Measurements from ENCODE around the gene DEFB129. TPM values are rescaled to one million over a fixed set of nuclear protein-coding genes. Genes with fewer than 3 reads are reported as not detected.
"Not testable (repeated sequence)": the region's sequence is repeated elsewhere in the genome, so short reads cannot be mapped to it uniquely, and the experiment has no call there.

DEFB129 gene
- total RNA-seq (2014; rRNA removed; shearing (Covaris generic)): 1.1 and 4.7 TPM in 2 replicates

GRCh38 chr20:226958-227357 lies at the start of gene DEFB129:
Gene DEFB129, plus strand, starts transcription at chr20:227258. Its CDS starts 31 bp downstream, at chr20:227289.
- no peak for DNase-seq (ENCODE audit: low read depth)

GRCh38 chr20:184288-184687 lies 42.8 kb upstream of the DEFB129 start:
- no peak for DNase-seq (ENCODE audit: low read depth)

GRCh38 chr20:187733-188132 lies 39.3 kb upstream of the DEFB129 start:
- no peak for DNase-seq (ENCODE audit: low read depth)

- no peak for DNase-seq (ENCODE audit: low read depth)
Observed at GRCh38 chr20:189611-190010, 37.4 kb upstream of the DEFB129 start, which contains the start of gene DEFB128. Gene DEFB128, minus strand, starts transcription at chr20:189711. Its CDS starts 88 bp downstream, at chr20:189623.

- no peak for DNase-seq (ENCODE audit: low read depth)
Observed at GRCh38 chr20:198225-198624, 28.8 kb upstream of the DEFB129 start.

- DNase-seq (ENCODE audit: low read depth): peak; percentile 95
Observed at GRCh38 chr20:199996-200395, 27.1 kb upstream of the DEFB129 start.

- not testable (repeated sequence) for DNase-seq (ENCODE audit: low read depth)
Observed at GRCh38 chr20:203630-204029, 23.4 kb upstream of the DEFB129 start.

GRCh38 chr20:208942-209566 lies 18.0 kb upstream of the DEFB129 start:
- DNase-seq (ENCODE audit: low read depth): peak; percentile 76

- no peak for DNase-seq (ENCODE audit: low read depth)
Observed at GRCh38 chr20:210809-211502, 16.1 kb upstream of the DEFB129 start.

- DNase-seq (ENCODE audit: low read depth): no peak
Observed at GRCh38 chr20:214383-214782, 12.7 kb upstream of the DEFB129 start.

GRCh38 chr20:215796-216195 lies 11.3 kb upstream of the DEFB129 start:
- DNase-seq (ENCODE audit: low read depth): no peak

GRCh38 chr20:217266-217665 lies 9.8 kb upstream of the DEFB129 start:
- DNase-seq (ENCODE audit: low read depth): no peak

- peak; percentile 57 for DNase-seq (ENCODE audit: low read depth)
Observed at GRCh38 chr20:219290-220115, 7.6 kb upstream of the DEFB129 start.

GRCh38 chr20:221258-221830 lies 5.7 kb upstream of the DEFB129 start:
- no peak for DNase-seq (ENCODE audit: low read depth)

GRCh38 chr20:225879-226278 lies 1.2 kb upstream of the DEFB129 start:
- DNase-seq (ENCODE audit: low read depth): not testable (repeated sequence)

- DNase-seq (ENCODE audit: low read depth): no peak
Observed at GRCh38 chr20:227439-228105, 514 bp downstream of the DEFB129 start.

- peak; percentile 49 for DNase-seq (ENCODE audit: low read depth)
Observed at GRCh38 chr20:235891-236290, 8.8 kb downstream of the DEFB129 start.

- DNase-seq (ENCODE audit: low read depth): no peak
Observed at GRCh38 chr20:237489-237888, 10.4 kb downstream of the DEFB129 start.

GRCh38 chr20:237929-238328 lies 10.9 kb downstream of the DEFB129 start:
- DNase-seq (ENCODE audit: low read depth): no peak

GRCh38 chr20:242905-243304 lies 15.8 kb downstream of the DEFB129 start:
- DNase-seq (ENCODE audit: low read depth): no peak

- DNase-seq (ENCODE audit: low read depth): no peak
Observed at GRCh38 chr20:251354-251753, 24.3 kb downstream of the DEFB129 start.

GRCh38 chr20:252801-253200 lies 25.7 kb downstream of the DEFB129 start:
- no peak for DNase-seq (ENCODE audit: low read depth)
